Ovary (tissue), 3 donors: Measurements from ENCODE around the gene CEP72.

Experiments
- CTCF ChIP-seq, 3 donors: fragments of 450-650 bp in 2 of 3; fragments of 200-600 bp in 1 of 3; IDR thresholded peaks; one replicate each; pipeline versions ENCODE4 v1.5.1 to v1.8.0; 2016 to 2022; ENCODE audit warnings: antibody characterized with exemption in 3 of 3, mild to moderate bottlenecking in 1 of 3
- POLR2A ChIP-seq: fragments of 450-650 bp; IDR thresholded peaks from one replicate; pipeline ENCODE4 v1.6.1; 2017; ENCODE audit warnings: antibody characterized with exemption, mild to moderate bottlenecking, moderate library complexity
- donor health status: DM: no; HTN: no; CAD: no.

DNA sequence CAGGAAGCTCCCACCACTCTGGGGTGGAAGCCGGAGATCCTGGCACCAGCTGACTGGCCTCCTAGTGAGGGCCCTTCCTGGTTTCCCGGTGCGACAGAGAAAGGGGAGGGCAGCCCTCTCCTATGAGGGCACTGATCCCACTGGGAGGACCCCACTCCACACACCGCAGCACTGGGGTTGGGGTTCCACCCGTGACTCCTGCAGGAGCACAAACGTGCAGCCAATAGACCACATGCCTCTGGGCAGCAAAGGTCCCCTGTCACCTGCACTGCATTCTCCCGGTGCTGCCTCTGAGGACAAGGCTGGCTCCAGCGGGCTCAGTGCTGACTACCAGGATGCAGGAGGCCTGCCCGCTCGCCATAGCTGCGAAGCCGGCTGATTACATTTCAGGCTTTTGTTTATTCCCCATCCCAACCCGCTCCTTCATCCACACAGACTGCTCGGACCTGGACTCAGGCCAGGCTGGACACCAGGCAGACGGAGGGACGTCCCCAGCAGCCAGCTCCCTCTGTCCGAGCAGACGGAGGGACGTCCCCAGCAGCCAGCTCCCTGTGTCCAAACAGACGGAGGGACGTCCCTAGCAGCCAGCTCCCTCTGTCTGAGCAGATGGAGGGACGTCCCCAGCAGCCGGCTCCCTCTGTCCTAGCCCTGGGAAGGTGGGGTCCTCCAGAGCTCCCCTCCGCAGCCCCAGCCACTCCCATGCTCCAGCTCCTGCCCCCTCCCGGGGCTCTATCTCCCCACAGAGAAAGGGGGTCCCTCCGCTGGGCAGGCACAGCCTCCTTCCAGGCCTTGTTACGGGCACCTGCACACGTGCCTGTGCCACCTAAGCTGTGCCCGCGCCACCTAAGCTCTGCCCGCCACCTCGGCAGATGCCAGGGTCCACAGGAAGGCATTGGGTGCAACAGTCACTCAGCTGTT lies 8.8 kb upstream of the CEP72 start:
- no peak for TF ChIP-seq CTCF (IDR thresholded peaks at IDR 0.05)
- TF ChIP-seq POLR2A: no peak
